Measurements from ENCODE around the gene PRKCA. TPM values are rescaled to one million over a fixed set of nuclear protein-coding genes. Genes with fewer than 3 reads are reported as not detected.

Gene PRKCA
- total RNA-seq, 1 experiment from 2014 or later: 17.9 TPM

GRCh38 chr17:66734186-66734943 is 432.0 kb downstream of the PRKCA start:
- no peak for DNase-seq (ENCODE audit: low read depth)

DNA sequence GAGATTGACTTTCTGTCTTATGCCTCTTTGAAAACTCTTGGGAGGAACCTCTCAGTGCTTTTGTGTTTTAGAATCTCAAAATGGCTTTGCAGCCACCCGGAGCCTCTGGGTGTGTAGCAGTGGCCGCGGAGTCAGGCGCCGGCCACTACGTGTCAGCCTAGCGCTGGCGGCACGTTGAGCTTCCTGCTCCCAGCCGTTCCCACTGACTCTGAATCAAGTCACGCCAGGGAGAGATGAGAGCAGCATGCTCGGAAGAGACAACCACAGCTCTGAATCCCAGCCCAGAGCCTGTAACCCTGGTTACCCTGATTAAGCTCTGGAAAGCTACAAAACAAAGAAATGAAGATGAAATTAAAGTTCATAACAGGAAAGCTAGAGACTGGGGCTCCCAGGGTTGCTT is 435.1 kb downstream of the PRKCA start:
- no peak for DNase-seq (ENCODE audit: low read depth)

GRCh38 chr17:66738301-66738700 is 435.9 kb downstream of the PRKCA start:
- DNase-seq (ENCODE audit: low read depth): no peak

- no peak for DNase-seq (ENCODE audit: low read depth)
Measured at GRCh38 chr17:66739553-66739952, 437.1 kb downstream of the PRKCA start.

- DNase-seq (ENCODE audit: low read depth): no peak
Measured at GRCh38 chr17:66740226-66740625, 437.8 kb downstream of the PRKCA start.

DNA sequence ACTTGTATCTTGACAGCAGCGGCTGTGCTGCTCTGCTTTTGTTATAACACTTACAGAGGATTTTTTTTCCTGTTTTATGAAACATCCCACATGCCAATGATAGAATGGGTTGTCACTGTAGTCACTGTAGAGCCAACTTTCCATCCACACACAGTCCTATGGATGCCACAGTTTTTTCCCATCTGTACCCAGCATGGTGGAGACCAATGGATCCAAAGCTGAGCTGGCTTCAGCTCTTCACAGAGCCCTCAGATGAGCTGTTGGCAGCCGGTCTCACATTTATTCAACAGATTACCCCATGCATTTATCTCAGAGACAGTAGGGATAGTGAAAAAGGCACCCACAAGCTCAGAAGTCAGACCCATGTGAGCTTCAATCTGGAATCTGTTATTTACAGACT is 441.1 kb downstream of the PRKCA start:
- DNase-seq (ENCODE audit: low read depth): no peak

GRCh38 chr17:66746736-66747135 is 444.3 kb downstream of the PRKCA start:
- no peak for DNase-seq (ENCODE audit: low read depth)

DNA sequence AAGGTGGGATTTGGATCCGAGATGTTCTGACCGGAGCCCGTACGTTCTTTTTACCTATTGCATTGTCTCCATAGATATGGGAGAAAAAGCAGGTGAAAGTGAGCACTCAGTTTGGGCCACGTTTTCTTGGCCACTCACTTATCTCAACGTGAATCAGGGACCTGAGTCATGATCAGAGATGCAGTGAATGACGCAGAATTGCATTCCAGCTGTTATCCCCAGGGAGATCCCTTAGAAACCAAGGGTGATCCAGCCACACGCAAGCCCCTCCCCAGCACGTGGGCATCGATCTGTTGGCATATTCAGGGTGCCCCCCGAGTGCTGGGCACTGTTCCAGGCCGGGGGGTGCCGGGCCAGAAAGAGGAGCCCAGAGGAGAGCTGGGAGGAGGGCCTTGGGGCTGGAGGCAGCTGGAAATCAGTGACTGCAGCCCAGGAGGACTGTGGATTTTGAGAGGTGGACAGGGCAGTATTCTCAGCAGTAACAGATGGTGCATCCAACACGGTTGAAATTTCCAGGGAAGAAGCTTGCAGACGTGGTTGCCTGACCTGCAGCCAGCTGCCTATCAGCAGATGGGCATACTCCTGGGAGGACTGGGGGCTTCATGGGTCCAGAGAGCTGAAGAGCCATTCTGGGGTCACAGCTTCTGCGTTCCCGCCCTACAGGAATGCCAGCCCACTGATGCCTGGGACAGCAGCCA is 445.3 kb downstream of the PRKCA start:
- DNase-seq (ENCODE audit: low read depth): peak; percentile 57

DNA sequence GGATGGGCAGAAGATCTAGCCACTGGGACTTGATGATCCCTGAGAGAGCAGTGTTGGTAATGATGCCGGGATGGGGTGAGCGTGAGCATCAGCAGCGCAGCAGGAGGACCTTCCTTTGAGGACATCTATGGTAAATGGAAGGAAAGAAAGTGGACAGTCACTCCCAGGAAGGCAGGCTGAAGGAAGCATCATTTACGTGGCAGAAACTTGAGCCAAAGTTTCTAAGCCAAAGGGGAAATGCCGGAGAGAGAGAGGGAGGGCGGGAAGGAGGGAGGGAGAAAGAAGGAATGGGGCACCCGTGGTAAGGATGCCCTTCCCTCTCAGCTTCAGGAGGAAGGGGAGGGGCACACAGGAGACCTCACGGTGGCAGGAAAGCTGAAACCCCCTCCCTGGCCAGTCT is 446.2 kb downstream of the PRKCA start:
- no peak for DNase-seq (ENCODE audit: low read depth)

DNA sequence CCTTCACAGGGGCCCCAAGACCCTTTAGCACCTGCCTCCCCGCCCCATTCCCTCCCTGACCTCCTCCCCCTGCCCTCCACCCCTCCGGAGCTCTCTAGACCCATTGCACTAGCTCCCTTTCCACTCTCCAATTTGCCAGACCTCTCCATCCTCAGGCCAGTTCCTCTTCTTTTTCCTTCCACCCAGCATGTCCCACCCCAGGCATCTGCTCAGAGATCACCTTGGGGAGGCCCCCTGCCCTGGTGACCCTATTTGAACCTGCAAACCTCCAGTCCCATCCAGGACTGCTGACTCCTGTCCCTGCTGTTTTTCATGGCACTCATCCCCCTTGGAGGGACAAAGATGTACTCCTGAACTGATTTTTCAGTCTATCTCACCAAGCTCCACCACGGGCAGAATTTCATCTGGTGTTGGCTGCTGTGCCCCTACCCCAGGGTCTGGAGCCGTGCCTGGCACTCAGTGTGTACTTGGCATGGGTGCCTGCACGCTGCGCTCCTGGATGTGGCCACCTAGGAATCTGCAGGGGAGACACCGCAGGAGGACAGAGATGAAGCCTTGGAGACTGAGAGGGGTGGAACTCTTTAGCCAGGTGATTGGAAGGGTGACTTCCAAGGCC is 446.9 kb downstream of the PRKCA start:
- no peak for DNase-seq (ENCODE audit: low read depth)

- no peak for DNase-seq (ENCODE audit: low read depth)
Measured at GRCh38 chr17:66750116-66750515, 447.7 kb downstream of the PRKCA start.

- no peak for DNase-seq (ENCODE audit: low read depth)
Measured at GRCh38 chr17:66750781-66751543, 448.5 kb downstream of the PRKCA start.

DNA sequence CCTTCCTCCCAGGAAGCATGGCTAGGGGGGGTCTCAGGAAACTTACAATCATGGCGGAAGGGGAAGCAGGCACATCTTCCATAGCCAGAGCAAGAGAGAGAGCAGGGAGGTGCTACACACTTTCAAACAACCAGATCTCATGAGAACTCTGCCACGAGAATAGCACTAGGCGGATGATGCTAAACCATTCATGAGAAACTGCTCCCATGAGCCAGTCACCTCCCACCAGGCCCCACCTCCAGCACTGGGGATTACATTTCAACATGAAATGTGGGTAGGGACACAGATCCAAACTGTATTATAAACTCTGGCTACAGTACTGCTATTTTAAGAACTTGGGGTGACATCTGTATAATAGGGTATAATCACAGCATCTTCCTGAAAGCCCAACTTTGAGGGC is 449.4 kb downstream of the PRKCA start:
- DNase-seq (ENCODE audit: low read depth): no peak

DNA sequence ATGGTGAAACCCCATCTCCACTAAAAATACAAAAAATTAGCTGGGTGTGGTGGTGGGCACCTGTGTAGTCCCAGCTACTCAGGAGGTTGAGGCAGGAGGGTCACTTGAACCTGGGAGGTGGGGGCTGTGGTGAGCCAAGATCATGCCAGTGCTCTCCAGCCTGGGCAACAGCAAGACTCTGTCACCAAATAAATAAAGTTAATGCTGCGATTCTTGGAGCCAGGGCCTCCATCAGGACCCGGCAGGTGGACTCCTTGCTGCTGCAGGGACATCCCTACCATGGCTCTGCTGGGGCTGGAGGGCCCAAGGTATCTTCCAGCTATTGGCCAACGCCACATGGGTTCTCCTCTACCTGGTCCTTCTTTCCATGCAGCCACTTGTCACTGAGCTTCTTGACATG is 450.0 kb downstream of the PRKCA start:
- DNase-seq (ENCODE audit: low read depth): no peak

GRCh38 chr17:66753126-66753920 is 450.9 kb downstream of the PRKCA start:
- DNase-seq (ENCODE audit: low read depth): no peak

DNA sequence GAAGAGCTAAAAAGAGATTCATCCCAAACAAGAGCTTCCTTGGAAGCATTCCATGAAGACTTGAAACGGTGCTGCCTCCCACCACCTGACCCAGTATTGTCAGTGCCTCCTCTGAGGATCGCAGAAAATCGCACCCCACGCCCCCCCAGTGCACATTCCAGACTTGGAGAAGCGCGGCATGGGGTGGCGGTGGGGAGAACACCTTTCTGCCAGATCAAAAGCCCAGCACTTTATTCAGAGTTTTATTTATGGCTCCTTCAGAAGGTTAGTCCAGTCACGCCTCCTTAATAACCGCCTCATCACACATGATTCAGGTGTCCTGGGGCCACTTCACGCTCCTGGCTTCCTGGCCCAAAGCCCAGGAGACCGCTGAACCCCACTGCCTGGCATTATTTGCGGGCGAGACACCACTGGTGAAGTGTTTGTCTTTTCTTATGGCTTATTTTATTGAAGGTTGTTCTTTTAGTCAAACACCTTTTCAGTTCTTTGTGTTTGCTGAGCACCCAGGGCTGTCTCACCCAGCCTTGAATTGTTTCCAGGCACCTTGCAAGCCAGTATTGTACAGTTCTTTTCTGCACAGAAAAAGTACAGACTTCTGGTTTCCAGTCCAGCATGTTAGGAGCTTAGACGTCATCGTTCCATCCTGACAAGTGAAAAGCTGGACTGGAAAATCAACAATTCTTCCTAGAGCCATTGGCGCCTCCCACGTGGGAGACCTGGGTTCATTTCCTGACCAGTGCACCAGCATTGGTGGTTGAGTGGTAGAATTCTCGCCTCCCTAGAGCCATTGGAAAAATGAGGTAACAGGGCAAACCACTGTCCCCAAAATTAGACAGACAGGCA is 452.9 kb downstream of the PRKCA start:
- peak; percentile 70 for DNase-seq (ENCODE audit: low read depth)

DNA sequence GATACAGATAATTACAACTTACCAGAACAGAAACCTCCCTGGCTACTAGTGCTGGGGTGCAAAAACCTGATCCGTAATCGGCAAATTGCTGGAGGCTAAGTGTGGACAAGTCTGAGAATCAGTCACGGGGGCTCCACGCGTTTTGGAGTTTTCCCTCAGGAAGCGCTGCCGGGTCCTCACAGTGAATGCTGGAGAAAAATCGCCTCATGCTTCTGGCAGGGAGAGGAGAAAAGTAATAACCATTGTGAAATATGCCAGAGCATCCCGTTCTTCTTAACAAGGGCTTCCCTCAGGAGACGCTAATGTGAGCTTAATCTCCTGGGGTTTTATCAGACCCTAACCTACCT is 453.5 kb downstream of the PRKCA start:
- DNase-seq (ENCODE audit: low read depth): no peak

DNA sequence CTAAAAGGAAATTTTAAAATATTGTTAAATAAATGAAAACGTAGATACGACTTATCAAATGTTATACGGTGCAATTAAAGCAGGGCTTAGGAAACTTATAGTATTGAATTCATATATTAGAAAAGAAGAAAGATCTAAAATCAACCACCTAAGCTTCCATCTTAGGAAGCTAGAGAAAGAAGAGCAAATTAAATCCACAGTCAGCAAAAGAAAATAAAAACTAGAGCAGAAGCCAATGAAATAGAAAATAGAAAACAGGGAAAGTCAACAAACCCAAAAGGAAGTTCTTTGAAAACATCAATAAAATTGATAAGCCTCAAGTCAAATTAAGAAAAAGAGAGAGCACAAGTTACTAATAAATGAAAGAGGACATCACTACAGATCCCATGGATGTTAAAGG is 457.9 kb downstream of the PRKCA start:
- DNase-seq (ENCODE audit: low read depth): no peak

DNA sequence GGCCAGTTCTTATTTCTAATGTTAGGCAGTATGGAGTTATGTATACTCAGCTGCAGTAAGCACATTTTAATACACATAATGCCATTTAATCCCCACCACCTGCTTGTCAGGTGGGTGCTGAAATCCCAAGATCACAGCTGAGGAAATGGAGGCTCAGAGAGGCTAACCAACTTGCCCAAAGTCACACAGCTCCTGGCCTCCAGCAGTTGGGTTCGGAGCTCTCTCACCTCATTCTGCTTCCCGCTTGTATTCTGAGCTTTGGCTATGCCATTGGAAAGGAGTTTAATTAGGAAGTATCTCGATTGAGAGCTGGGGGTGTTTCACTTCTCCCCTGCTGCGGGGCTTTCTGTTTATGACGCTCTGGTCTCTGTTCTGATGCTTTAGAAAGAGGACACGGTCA is 459.9 kb downstream of the PRKCA start:
- no peak for DNase-seq (ENCODE audit: low read depth)

DNA sequence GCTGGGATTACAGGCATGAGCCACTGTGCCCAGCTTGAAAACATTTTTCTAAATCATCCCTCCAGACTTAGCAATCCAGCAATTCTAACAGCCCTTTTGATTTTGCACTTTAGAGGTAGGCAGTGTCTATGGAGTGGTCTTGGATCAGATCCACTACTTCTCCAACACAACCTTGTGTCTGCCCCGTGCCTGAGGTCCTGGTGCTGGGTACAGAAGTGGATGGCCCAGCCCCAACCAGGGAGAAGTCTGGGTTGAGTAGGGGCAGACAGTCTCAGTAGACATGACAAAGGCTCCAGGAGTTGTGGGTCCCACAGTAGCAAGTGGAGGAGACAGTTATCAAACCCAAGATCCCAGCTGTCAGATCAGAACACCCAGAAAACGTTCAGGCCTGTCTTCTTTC is 460.6 kb downstream of the PRKCA start:
- no peak for DNase-seq (ENCODE audit: low read depth)

- no peak for DNase-seq (ENCODE audit: low read depth)
Measured at GRCh38 chr17:66764506-66764905, 462.1 kb downstream of the PRKCA start.

Data from M059J (cell line).